Measurements from ENCODE around the gene SCART1.

SCART1 gene

DNA sequence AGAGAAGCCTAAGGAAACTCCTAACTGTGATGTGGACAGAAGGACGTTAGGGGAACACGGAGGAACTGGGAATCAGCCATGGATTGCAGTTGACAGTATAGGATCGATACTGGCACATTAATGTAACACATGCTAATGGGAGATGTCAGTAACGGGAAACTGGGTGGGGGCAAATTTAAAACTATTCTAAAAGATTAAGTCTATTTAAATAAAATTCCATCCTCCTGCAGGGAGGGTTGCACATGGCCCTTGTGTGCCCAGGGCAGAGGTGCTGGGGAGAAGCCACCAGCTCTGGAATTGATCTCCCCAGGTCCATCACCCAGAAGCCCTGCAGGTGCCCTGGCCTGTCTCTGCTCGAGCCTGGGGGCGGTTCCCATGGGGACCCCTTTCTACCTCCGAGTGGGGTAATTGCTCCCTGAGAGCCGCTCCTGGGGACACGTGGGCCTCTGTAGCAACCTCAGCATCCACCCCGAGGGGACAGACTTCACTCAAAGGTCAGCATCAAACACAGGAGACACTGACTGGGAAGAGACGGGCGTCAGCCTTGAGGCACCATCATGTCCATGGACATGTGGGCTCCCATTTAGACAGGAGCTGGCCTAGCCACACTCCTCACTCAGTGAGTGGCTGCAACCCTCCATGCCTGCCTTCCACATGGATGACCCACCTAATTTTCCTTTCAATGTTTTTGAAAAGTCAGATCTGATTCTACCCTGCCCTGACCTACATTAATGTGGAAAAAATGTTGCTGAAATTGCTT is 21.1 kb downstream of the SCART1 start:
- no peaks in the 10 kb centered on the region for H3K79me2 ChIP-seq (ENCODE audit: insufficient read depth, low read length)
- no peak overlapping the region for H2AFZ ChIP-seq (ENCODE audit: low read depth, low read length, severe bottlenecking)
- H4K20me1 ChIP-seq (ENCODE audit: low read depth, low read length) = no peaks in the 10 kb centered on the region
- H3K36me3 ChIP-seq (ENCODE audit: low read length) = no peaks in the 10 kb centered on the region
- no peaks in the 10 kb centered on the region for H3K27me3 ChIP-seq (ENCODE audit: low read length)
- no peaks in the 10 kb centered on the region for H3F3A ChIP-seq (ENCODE audit: insufficient read depth)
- no peak overlapping the region for H3K9ac ChIP-seq (ENCODE audit: low read length)
- H3K4me2 ChIP-seq (ENCODE audit: low read depth, low read length, poor library complexity, severe bottlenecking) = no peak overlapping the region
- TF ChIP-seq EZH2phosphoT487 (conservative IDR thresholded peaks at IDR 0.05; ENCODE audit: low read length) = no peak
- TF ChIP-seq CTCF (IDR thresholded peaks at IDR 0.05; ENCODE audit: insufficient read depth, low read length, poor library complexity, severe bottlenecking) = no peak
- no peaks in the 10 kb centered on the region for H3K9me2 ChIP-seq (replicated peaks; ENCODE audit: insufficient read depth, low read length)
- H3K9me3 ChIP-seq (ENCODE audit: insufficient read depth, low read length) = no peaks in the 10 kb centered on the region
- no peak overlapping the region for H3K27ac ChIP-seq (ENCODE audit: low read depth, low read length)
- no peak overlapping the region for H3K4me3 ChIP-seq (ENCODE audit: insufficient read depth, low read length, poor library complexity, severe bottlenecking)

DNA sequence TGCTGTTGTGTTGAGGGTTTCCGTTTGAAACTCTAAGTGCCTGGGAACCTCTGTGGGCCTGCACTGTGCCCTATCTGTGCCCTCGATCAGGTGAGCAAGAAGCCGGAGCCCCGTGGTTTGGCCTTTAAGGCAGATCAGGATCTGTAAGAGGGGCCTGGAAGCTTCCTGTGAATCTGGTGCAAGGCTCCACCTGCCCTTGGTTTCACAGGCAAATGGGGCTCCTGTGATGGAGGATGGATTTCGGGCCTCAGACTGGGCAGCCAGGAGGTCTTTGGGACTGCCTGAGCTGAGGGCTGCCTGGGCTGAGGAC is 21.6 kb downstream of the SCART1 start:
- Histone ChIP-seq H4K20me1 (ENCODE audit: low read depth, low read length) (no peaks in the 10 kb centered on the region), H3K27ac (ENCODE audit: low read depth, low read length) (no peak overlapping the region), H3K9me2 (replicated peaks; ENCODE audit: insufficient read depth, low read length) (no peaks in the 10 kb centered on the region), H3K27me3 (ENCODE audit: low read length) (no peaks in the 10 kb centered on the region), H3K79me2 (ENCODE audit: insufficient read depth, low read length) (no peaks in the 10 kb centered on the region), H3K36me3 (ENCODE audit: low read length) (no peaks in the 10 kb centered on the region), H3F3A (ENCODE audit: insufficient read depth) (no peaks in the 10 kb centered on the region), H3K9me3 (ENCODE audit: insufficient read depth, low read length) (no peaks in the 10 kb centered on the region), H2AFZ (ENCODE audit: low read depth, low read length, severe bottlenecking) (no peak overlapping the region), H3K9ac (ENCODE audit: low read length) (no peak overlapping the region), H3K4me2 (ENCODE audit: low read depth, low read length, poor library complexity, severe bottlenecking) (no peak overlapping the region), H3K4me3 (ENCODE audit: insufficient read depth, low read length, poor library complexity, severe bottlenecking) (no peak overlapping the region)
- no peak for TF ChIP-seq CTCF (IDR thresholded peaks at IDR 0.05; ENCODE audit: insufficient read depth, low read length, poor library complexity, severe bottlenecking)

GRCh38 chr10:133475821-133476640 is 22.3 kb downstream of the SCART1 start:
- Histone ChIP-seq H3F3A (ENCODE audit: insufficient read depth) (no peaks in the 10 kb centered on the region), H3K4me2 (ENCODE audit: low read depth, low read length, poor library complexity, severe bottlenecking) (no peak overlapping the region), H3K9me3 (ENCODE audit: insufficient read depth, low read length) (no peaks in the 10 kb centered on the region), H3K79me2 (ENCODE audit: insufficient read depth, low read length) (no peaks in the 10 kb centered on the region), H3K9ac (ENCODE audit: low read length) (no peak overlapping the region), H3K4me3 (ENCODE audit: insufficient read depth, low read length, poor library complexity, severe bottlenecking) (no peak overlapping the region), H3K27me3 (ENCODE audit: low read length) (no peaks in the 10 kb centered on the region), H3K36me3 (ENCODE audit: low read length) (no peaks in the 10 kb centered on the region), H2AFZ (ENCODE audit: low read depth, low read length, severe bottlenecking) (no peak overlapping the region), H3K9me2 (replicated peaks; ENCODE audit: insufficient read depth, low read length) (no peaks in the 10 kb centered on the region), H3K27ac (ENCODE audit: low read depth, low read length) (no peak overlapping the region), H4K20me1 (ENCODE audit: low read depth, low read length) (no peaks in the 10 kb centered on the region)
- no peak for TF ChIP-seq EZH2phosphoT487 (conservative IDR thresholded peaks at IDR 0.05; ENCODE audit: low read length)
- TF ChIP-seq CTCF (IDR thresholded peaks at IDR 0.05; ENCODE audit: insufficient read depth, low read length, poor library complexity, severe bottlenecking) = no peak

All from SU-DHL-6 (cell line).